Measurements from ENCODE around the gene CCDC194. TPM values are rescaled to one million over a fixed set of nuclear protein-coding genes. Genes with fewer than 3 reads are reported as not detected.

CCDC194 gene
- total RNA-seq, 1 experiment from 2014 or later = not detected

- DNase-seq (ENCODE audit: low read depth, low spot score) = no peak
- RAD21 ChIA-PET (ENCODE audit: low non-redundant PET in 1 of 2, low total read pairs in 2 of 2, uncharacterized antibody in 2 of 2, unreplicated experiment in 2 of 2) = no interaction called here
- Histone ChIP-seq H3K9me3 (ENCODE audit: control insufficient read depth in 1 of 2, insufficient read depth in 1 of 2, low read depth in 1 of 2, low read length in 2 of 2) (no peaks in the 10 kb centered on the region), H3K4me1 (ENCODE audit: control insufficient read depth in 1 of 2, insufficient read depth in 2 of 2, low read length in 2 of 2) (peaks cover 0 to 2% of the 10 kb centered on the region in 2 experiments; a peak in 1 of 4 replicates), H3K4me2 (ENCODE audit: low read length) (no peak within 1 kb of the TSS), H3K36me3 (ENCODE audit: control insufficient read depth in 1 of 2, insufficient read depth in 2 of 2, low read length in 2 of 2) (no peaks in the 10 kb centered on the region), H3K9ac (ENCODE audit: low read length) (no peak within 1 kb of the TSS), H2AFZ (ENCODE audit: low read depth, low read length, poor library complexity, severe bottlenecking) (no peak within 1 kb of the TSS), H3K4me3 (replicated peaks in 1 of 2; ENCODE audit: low read depth in 1 of 2, low read length in 2 of 2) (no peak within 1 kb of the TSS), H3K79me2 (ENCODE audit: insufficient read depth, low read length) (no peaks in the 10 kb centered on the region), H3K27ac (ENCODE audit: low read depth, low read length) (no peak within 1 kb of the TSS), H3K27me3 (ENCODE audit: insufficient read depth, low read length) (no peaks in the 10 kb centered on the region), H4K20me1 (ENCODE audit: insufficient read depth) (no peaks in the 10 kb centered on the region), H3K9me2 (ENCODE audit: insufficient read depth) (no peaks in the 10 kb centered on the region)
- intact Hi-C loops (cut with micrococcal nuclease) = no loop called here
- POLR2A ChIA-PET = no interaction called here
- no peak for ATAC-seq
- CTCF ChIA-PET = no interaction called here
- TF ChIP-seq, protein P1, sequence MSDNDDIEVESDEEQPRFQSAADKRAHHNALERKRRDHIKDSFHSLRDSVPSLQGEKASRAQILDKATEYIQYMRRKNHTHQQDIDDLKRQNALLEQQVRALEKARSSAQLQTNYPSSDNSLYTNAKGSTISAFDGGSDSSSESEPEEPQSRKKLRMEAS (IDR thresholded peaks at IDR 0.05) = no peak
- TF ChIP-seq, protein P2, sequence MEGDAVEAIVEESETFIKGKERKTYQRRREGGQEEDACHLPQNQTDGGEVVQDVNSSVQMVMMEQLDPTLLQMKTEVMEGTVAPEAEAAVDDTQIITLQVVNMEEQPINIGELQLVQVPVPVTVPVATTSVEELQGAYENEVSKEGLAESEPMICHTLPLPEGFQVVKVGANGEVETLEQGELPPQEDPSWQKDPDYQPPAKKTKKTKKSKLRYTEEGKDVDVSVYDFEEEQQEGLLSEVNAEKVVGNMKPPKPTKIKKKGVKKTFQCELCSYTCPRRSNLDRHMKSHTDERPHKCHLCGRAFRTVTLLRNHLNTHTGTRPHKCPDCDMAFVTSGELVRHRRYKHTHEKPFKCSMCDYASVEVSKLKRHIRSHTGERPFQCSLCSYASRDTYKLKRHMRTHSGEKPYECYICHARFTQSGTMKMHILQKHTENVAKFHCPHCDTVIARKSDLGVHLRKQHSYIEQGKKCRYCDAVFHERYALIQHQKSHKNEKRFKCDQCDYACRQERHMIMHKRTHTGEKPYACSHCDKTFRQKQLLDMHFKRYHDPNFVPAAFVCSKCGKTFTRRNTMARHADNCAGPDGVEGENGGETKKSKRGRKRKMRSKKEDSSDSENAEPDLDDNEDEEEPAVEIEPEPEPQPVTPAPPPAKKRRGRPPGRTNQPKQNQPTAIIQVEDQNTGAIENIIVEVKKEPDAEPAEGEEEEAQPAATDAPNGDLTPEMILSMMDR (IDR thresholded peaks at IDR 0.05 in 2 of 3, conservative IDR thresholded peaks at IDR 0.05 in 1 of 3; ENCODE audit: borderline replicate concordance in 1 of 3, insufficient read depth in 1 of 3, low read depth in 2 of 3, low read length in 2 of 3) = no peak
- TF ChIP-seq REST (IDR thresholded peaks at IDR 0.05; ENCODE audit: low read depth) = no peak
- no peak for TF ChIP-seq EGR1 (IDR thresholded peaks at IDR 0.05; ENCODE audit: low read depth)
- TF ChIP-seq ATF3 (IDR thresholded peaks at IDR 0.05) = no peak
- no peak for TF ChIP-seq TCF7L2 (IDR thresholded peaks at IDR 0.05; ENCODE audit: borderline replicate concordance, extremely low read depth, insufficient read depth, insufficient read length)
- TF ChIP-seq POLR2A (IDR thresholded peaks at IDR 0.05; ENCODE audit: borderline replicate concordance, extremely low read depth, insufficient read depth, insufficient read length) = no peak
- no peak for TF ChIP-seq EZH2 (IDR thresholded peaks at IDR 0.05)
- TF ChIP-seq YY1 (IDR thresholded peaks at IDR 0.05; ENCODE audit: extremely low read depth, insufficient replicate concordance, low read depth, low read length) = no peak
- TF ChIP-seq FOSL1 (IDR thresholded peaks at IDR 0.05; ENCODE audit: low read depth) = no peak
- no peak for TF ChIP-seq SRF (IDR thresholded peaks at IDR 0.05; ENCODE audit: low read depth)
- no TSS peak for BruUV-seq (replicated peaks)
Observed at GRCh38 chr19:17376935-17377600, 16.9 kb downstream of the CCDC194 start, which contains the start of gene PLVAP. Gene PLVAP, minus strand, starts transcription at chr19:17377342. Its CDS starts 54 bp downstream, at chr19:17377288.

Data from HCT116 (cell line).